Activated naive CD8-positive, alpha-beta T cell treated with anti-CD3 and anti-CD28 coated beads, Interleukin-2, amount 50 U/mL, for 24 hours (primary cell): ENCODE measurements around the gene NCL.
"Not testable (repeated sequence)": the region's sequence is repeated elsewhere in the genome, so short reads cannot be mapped to it uniquely, and the experiment has no call there.

Experiments used
- ATAC-seq: fragments of 150-1000 bp; cut with Tn5 transposase; one replicate; pipeline ENCODE4 v1.10.0; 2021
- DNase-seq: peaks from one replicate; pipeline ENCODE4 v3.0.0; 2021
- H3K27ac Mint-ChIP-seq: one replicate; pipeline ENCODE4 v1.8.0; 2021; ENCODE audit warnings: mild to moderate bottlenecking, mixed read lengths
- H3K27me3 Mint-ChIP-seq: one replicate; pipeline ENCODE4 v1.8.0; 2021; ENCODE audit warnings: mixed read lengths
- H3K36me3 Mint-ChIP-seq: one replicate; pipeline ENCODE4 v1.8.0; 2021; ENCODE audit warnings: low read depth, mixed read lengths
- H3K4me1 Mint-ChIP-seq: one replicate; pipeline ENCODE4 v1.8.0; 2021; ENCODE audit warnings: mixed read lengths
- H3K4me3 Mint-ChIP-seq: one replicate; pipeline ENCODE4 v1.8.0; 2021; ENCODE audit warnings: mild to moderate bottlenecking, moderate library complexity, mixed read lengths
- H3K9me3 Mint-ChIP-seq: one replicate; pipeline ENCODE4 v1.8.0; 2021; ENCODE audit warnings: mixed read lengths

The NCL gene

DNA sequence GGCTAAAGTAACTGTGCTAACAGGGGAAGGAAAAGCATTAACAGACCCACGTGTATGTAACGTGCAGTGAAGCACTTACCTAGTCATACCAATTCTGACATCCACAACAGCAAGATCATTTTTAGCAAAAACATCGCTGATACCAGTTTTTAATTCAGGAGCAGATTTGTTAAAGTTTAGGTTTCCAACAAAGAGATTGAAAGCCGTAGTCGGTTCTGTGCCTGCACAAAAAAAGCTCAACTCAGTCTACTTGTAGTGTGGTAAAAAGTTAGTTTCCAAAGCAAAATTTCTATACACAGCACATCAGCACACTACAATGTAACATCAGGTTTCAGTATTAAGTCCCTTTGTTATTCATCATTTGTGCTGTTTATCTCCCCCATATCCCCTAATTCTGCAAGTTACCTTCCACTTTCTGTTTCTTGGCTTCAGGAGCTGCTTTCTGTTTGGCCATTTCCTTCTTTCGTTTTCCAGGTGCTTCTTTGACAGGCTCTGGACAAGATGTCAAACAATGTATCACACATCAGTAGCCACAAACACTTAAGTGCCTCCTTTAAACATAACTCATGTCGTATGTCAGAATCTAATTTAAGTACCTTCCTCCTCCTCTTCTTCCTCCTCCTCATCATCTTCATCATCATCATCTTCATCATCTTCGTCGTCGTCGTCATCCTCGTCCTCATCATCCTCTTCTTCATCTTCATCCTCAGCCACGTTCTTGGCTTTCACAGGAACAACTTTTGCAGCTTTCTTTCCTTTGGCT is 4.0 kb downstream of the NCL start:
- Mint-ChIP-seq H3K9me3 (no peaks in the 10 kb centered on the region), H3K27me3 (no peaks in the 10 kb centered on the region), H3K27ac (peak overlapping the region; percentile 90), H3K4me3 (peak overlapping the region; percentile 98), H3K36me3 (peaks cover 89% of the 10 kb centered on the region), H3K4me1 (peaks cover 75% of the 10 kb centered on the region)
- ATAC-seq = no peak
- DNase-seq = no peak

DNA sequence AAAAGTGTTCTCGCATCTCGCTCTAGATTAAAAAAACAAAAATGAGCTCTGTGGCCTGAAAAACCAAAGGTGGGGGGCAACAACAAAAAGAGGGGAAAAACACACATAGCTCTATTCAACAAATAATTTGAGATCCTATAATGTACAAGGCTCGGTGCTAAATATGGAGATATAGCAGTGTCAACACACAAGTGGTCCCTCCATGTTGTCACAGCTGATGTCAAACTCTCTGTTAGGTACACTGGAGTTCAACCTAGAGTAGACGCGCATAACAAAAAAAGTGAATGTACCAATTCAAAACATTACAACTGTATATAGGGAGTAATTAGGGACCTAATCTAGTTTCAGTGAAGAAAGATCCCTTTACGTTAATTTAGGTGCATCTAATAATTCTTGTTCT is 5.9 kb downstream of the NCL start:
- ATAC-seq (no peak), DNase-seq (no peak)
- H3K4me1 Mint-ChIP-seq = peaks cover 68% of the 10 kb centered on the region
- no peaks in the 10 kb centered on the region for H3K9me3 Mint-ChIP-seq
- H3K27me3 Mint-ChIP-seq = no peaks in the 10 kb centered on the region
- H3K4me3 Mint-ChIP-seq = peak overlapping the region; percentile 98
- H3K36me3 Mint-ChIP-seq = peaks cover 98% of the 10 kb centered on the region
- peak overlapping the region; percentile 61 for H3K27ac Mint-ChIP-seq

DNA sequence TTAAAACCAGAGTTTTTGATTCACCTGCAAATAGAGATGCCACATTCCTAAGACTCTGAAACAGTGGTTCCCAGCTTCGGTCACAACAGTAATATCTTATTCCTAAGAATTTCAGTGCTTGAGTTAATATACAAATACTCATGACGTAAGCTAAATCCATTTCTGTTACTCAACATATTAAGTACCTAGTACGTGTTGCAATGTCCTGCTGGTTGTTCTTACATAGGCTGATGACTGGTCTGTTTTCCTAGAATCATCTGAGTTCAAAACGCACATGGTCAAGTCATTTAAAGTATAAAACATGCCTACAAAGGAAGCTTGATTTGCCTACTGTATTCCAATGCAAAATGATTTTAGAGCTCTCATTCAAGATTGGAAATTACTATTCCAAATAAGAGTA is 7.2 kb downstream of the NCL start:
- H3K4me1 Mint-ChIP-seq = peaks cover 56% of the 10 kb centered on the region
- DNase-seq = no peak
- no peaks in the 10 kb centered on the region for H3K27me3 Mint-ChIP-seq
- no peaks in the 10 kb centered on the region for H3K9me3 Mint-ChIP-seq
- peak overlapping the region; percentile 31 for H3K27ac Mint-ChIP-seq
- peaks cover 92% of the 10 kb centered on the region for H3K36me3 Mint-ChIP-seq
- ATAC-seq = no peak
- H3K4me3 Mint-ChIP-seq = no peak overlapping the region

DNA sequence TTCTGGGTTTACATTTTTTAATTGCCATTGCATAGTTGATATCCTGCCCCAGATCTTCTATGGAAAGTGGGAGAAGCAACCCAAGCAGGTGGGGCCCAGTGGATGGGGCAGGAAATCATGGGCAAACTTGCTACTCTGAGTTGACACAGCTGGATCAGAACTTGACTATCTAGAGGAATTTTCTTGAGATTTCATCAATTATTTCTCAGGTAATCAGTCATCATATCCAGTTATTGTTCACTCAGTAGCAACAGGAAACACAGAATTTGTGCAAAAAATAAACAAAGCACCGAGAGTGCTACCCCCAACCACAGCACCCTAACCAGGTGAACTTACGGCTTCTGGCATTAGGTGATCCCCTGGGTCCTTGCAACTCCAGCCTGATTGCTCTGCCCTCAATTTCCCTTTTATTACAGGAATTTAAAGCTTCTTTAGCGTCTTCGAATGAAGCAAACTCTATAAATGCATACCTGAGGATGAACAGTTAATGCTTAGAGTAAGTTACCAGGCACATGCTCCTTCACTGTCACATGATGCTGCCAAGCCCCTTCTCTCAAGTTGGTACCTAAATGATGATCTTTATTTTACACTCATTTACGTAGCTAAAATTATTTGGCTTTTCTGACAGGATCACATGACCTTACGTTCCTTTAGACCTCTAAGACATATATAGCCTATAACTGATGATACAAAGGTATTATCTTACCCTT is 7.8 kb downstream of the NCL start:
- DNase-seq (no peak), ATAC-seq (no peak)
- Mint-ChIP-seq H3K27ac (peak overlapping the region; percentile 86), H3K27me3 (no peaks in the 10 kb centered on the region), H3K4me1 (peaks cover 50% of the 10 kb centered on the region), H3K4me3 (peak overlapping the region; percentile 24), H3K36me3 (peaks cover 92% of the 10 kb centered on the region), H3K9me3 (no peaks in the 10 kb centered on the region)

DNA sequence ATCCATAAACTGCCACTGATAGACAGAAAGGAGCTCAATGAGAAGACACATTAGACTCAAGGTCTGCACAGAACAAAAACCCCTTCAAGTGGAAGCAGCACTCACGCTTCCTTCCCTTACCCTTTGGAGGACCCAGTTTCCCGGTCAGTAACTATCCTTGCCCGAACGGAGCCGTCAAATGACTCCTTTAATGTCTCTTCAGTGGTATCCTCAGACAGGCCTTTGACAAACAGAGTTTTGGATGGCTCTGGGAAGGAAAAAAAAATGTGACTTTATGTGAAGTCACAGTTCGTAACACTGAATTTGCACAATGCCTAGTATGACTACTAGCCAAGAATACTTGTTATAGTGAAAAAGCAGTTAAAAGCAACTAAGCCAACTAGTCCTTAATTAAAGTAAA is 8.4 kb downstream of the NCL start:
- no peak overlapping the region for H3K4me3 Mint-ChIP-seq
- no peak for ATAC-seq
- H3K36me3 Mint-ChIP-seq = peaks cover 87% of the 10 kb centered on the region
- H3K27ac Mint-ChIP-seq = peak overlapping the region; percentile 86
- H3K4me1 Mint-ChIP-seq = peaks cover 46% of the 10 kb centered on the region
- DNase-seq = no peak
- H3K27me3 Mint-ChIP-seq = no peaks in the 10 kb centered on the region
- H3K9me3 Mint-ChIP-seq = no peaks in the 10 kb centered on the region

DNA sequence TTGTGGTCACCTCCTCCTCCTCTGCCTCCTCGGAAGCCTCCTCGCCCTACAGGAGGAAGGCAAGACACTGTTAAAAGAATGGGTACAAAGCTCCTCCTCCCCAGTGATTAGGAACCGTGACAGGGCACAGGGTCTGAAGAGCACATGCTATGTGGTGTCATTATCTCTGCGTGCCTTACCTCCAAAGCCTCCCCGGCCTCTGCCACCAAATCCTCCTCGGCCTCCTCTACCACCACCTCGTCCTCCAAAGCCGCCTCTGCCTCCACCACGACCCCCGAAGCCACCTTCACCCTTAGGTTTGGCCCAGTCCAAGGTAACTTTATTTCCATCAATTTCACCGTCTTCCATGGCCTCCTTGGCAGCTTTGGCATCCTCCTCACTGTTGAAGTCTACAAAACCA is 9.1 kb downstream of the NCL start:
- DNase-seq (no peak), ATAC-seq (no peak)
- Mint-ChIP-seq H3K27ac (peak overlapping the region; percentile 86), H3K36me3 (peaks cover 82% of the 10 kb centered on the region), H3K4me1 (peaks cover 40% of the 10 kb centered on the region), H3K4me3 (peak overlapping the region; percentile 42), H3K9me3 (no peaks in the 10 kb centered on the region), H3K27me3 (no peaks in the 10 kb centered on the region)

DNA sequence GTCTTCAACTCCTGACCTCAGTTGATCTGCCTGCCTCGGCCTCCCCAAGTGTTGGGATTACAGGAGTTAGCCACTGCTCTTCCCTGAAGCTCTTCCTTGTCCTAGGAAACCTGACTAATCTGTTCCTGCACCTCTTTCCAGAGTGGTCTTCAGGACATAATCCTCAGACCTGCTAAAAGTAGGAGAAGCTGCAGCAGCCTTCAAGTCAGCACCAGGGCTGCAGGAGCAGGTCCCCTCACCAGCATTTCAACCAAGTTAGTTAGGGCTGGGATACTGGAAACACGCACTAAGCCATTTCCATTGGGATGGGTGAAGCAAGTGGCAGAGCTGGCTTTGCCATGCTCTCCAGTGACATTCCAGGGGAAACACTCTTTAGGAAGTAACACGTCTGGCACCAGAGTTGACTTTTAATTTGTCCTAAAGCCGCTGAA is 9.9 kb downstream of the NCL start:
- H3K27ac Mint-ChIP-seq = peak overlapping the region; percentile 67
- peaks cover 74% of the 10 kb centered on the region for H3K36me3 Mint-ChIP-seq
- H3K4me3 Mint-ChIP-seq = no peak overlapping the region
- DNase-seq (no peak), ATAC-seq (no peak)
- H3K27me3 Mint-ChIP-seq = no peaks in the 10 kb centered on the region
- no peaks in the 10 kb centered on the region for H3K9me3 Mint-ChIP-seq
- H3K4me1 Mint-ChIP-seq = peaks cover 31% of the 10 kb centered on the region

DNA sequence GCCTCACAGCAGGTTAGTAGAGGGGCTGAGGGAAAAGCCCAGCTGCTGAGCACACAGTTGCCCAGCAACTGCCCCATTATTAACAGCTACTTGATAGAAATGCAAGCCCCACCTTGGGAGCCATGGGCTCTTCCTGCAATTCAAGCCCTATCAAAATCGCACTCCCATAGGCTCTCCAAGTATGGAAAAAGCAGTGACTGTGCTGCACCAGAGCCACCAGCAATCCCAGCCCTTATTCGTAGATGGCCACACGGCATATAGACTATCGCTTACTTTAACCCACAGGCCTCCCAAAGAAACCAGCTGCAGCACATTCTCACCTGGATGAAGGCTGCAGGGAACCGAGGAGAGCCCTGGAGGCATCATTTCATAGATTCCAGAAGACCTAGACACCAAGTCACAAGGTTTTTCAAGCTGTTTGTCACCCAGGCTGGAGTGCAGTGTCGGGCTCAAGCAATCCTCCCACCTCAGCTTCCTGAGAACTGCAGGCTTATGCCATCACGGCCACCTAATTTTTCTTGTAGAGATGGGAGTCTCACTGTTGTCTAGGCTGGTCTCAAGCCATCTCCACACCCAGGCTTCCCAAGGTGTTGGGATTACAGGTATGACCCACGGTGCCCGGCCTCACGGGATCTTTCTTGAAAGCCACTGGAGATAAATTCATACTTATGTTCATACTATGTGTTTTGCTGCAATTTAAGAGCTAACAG is 11.3 kb downstream of the NCL start:
- peak; percentile 9 for ATAC-seq
- DNase-seq = peak; percentile 33
- Mint-ChIP-seq H3K4me1 (peaks cover 18% of the 10 kb centered on the region), H3K4me3 (peak overlapping the region; percentile 39), H3K9me3 (no peaks in the 10 kb centered on the region), H3K27ac (peak overlapping the region; percentile 54), H3K27me3 (no peaks in the 10 kb centered on the region), H3K36me3 (peaks cover 60% of the 10 kb centered on the region)

DNA sequence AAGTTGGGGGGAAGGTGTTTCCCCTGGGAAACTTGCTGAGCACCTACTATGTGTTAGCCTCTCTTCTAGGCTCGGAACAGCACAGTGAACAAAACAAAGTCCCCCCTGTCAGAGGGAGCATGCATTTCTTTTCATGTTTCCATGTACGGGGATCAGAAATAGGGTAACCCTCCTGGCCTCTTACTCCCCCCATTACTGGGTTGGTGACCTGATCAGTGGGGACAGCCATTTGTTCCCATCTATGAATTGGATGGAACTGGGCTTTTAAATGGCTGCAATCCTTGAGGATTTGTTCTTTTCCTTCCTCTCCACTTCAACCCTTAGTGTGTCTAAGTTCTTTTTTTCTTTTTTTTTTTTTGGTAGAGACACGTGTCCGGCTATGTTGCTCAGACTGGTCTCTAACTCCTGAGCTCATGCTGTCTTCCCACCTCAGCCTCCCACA is 13.7 kb downstream of the NCL start:
- peak overlapping the region; percentile 56 for H3K27ac Mint-ChIP-seq
- DNase-seq = no peak
- peak; percentile 20 for ATAC-seq
- H3K27me3 Mint-ChIP-seq = no peaks in the 10 kb centered on the region
- H3K36me3 Mint-ChIP-seq = peaks cover 37% of the 10 kb centered on the region
- H3K4me3 Mint-ChIP-seq = no peak overlapping the region
- H3K4me1 Mint-ChIP-seq = peaks cover 7% of the 10 kb centered on the region
- no peaks in the 10 kb centered on the region for H3K9me3 Mint-ChIP-seq

DNA sequence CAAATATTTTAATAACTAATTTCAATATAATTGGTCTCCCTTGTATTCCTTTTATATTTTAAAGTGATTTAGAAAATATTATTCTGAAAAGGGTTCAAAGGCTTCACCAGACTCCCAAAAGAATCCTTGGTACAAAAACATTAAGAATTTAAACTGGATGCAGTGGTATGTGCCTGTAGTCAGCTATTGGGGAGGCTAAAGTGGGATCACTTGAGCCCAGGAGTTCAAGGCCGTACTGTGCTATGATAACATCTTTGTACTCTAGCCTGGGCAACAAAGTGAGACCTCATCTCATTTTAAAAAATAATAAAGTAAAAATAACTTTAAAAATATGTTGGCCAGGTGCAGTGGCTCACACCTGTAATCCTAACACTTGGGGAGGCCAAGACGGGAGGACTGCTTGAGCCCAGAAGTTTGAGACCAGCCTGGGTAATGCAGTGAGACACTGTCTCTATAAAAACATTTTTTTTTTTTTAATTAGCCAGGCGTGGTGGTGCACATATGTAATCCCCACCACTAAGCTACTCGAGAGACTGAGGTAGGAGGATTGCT is 14.7 kb downstream of the NCL start:
- Mint-ChIP-seq H3K4me3 (no peak overlapping the region), H3K27ac (no peak overlapping the region), H3K27me3 (no peaks in the 10 kb centered on the region), H3K4me1 (peaks cover 7% of the 10 kb centered on the region), H3K9me3 (no peaks in the 10 kb centered on the region), H3K36me3 (peaks cover 28% of the 10 kb centered on the region)
- ATAC-seq = no peak
- DNase-seq = no peak

DNA sequence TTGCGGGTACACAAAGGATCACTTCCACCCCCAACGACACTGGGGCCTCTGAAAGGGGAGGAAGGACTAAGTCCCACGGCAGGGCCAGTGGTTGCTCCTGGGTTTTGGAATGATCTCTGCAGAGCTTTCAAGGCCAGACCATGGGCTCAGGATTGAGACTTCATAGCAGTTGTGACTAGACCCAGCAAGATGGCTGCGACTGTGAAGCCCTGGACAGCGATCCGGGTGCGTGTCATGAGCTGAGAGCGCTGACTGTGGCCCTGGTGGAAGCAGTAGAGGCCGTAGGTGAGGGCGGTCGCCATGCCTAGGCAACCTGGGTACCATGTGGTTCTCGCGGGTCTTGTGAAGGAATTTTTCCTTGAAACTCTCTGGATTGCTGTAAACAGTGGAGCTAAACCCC is 27.3 kb downstream of the NCL start:
- Mint-ChIP-seq H3K27ac (no peak overlapping the region), H3K36me3 (no peaks in the 10 kb centered on the region), H3K9me3 (peaks cover 2% of the 10 kb centered on the region), H3K4me3 (no peak overlapping the region), H3K4me1 (peaks cover 4% of the 10 kb centered on the region), H3K27me3 (no peaks in the 10 kb centered on the region)
- ATAC-seq = no peak
- DNase-seq = no peak

DNA sequence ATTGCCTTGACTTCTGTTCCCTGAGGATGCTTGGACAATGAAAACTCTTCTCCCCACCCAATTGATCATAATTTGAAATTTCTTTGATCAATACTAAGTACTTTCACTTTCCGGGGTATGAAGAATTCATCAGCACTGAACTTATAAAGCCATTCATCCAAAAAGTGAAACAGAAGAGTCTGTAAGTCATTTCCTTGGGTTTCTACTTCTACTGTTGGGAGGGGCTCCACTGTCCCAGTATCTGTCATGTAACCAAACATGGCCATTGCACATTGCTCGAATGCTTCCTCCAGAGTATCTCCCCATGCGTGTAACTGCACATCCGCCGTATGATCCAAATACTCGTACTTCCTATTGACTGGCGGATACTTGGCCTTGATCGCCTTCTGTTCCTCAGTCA is 30.3 kb downstream of the NCL start:
- peaks cover 6% of the 10 kb centered on the region for H3K36me3 Mint-ChIP-seq

DNA sequence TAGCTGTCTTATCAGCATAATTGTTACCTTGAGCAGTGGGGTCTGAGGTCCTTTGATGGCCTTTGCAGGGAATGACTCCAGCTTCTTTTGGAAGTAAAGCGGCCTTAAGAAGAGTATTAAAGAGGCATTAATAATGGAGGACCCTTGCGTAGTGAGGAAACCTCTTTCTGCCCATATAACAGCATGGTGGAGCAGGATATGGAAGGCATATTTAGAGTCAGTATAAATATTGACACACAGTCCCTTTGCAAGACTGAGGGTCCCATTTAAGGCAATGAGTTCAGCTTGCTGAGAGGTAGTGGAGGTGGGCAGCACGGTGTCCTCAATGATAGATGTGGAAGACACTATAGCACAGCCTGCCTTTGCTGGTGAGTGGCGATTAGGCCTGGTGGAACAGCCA is 32.7 kb downstream of the NCL start:
- ATAC-seq (no peak), DNase-seq (no peak)
- H3K27ac Mint-ChIP-seq = no peak overlapping the region
- peaks cover 17% of the 10 kb centered on the region for H3K9me3 Mint-ChIP-seq
- H3K36me3 Mint-ChIP-seq = peaks cover 6% of the 10 kb centered on the region
- peaks cover 4% of the 10 kb centered on the region for H3K4me1 Mint-ChIP-seq
- peaks cover 10% of the 10 kb centered on the region for H3K27me3 Mint-ChIP-seq
- no peak overlapping the region for H3K4me3 Mint-ChIP-seq

More for the DNA sequence above, 30.3 kb downstream of the NCL start:
- Mint-ChIP-seq H3K4me3 (no peak overlapping the region), H3K9me3 (peaks cover 17% of the 10 kb centered on the region), H3K27me3 (peaks cover 10% of the 10 kb centered on the region), H3K4me1 (peaks cover 4% of the 10 kb centered on the region), H3K27ac (no peak overlapping the region)
- DNase-seq = no peak
- peak; percentile 43 for ATAC-seq

DNA sequence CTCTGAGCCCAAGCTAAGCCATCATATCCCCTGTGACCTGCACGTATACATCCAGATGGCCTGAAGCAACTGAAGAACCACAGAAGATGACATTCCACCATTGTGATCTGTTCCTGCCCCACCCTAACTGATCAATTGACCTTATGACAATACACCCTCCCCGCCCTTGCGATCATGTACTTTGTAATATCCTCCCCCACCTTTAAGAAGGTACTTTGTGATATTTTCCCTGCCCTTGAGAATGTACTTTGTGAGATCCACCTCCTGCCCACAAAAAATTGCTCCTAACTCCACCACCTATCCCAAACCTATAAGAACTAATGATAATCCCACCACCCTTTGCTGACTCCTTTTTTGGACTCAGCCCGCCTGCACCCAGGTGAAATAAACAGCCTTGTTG is 33.8 kb downstream of the NCL start:
- H3K36me3 Mint-ChIP-seq, DNase-seq, H3K4me1 Mint-ChIP-seq, H3K27ac Mint-ChIP-seq, ATAC-seq, H3K4me3 Mint-ChIP-seq: not testable (repeated sequence)
- H3K27me3 Mint-ChIP-seq = peaks cover 10% of the 10 kb centered on the region
- H3K9me3 Mint-ChIP-seq = peaks cover 17% of the 10 kb centered on the region
